IPS-11a (cell line): ENCODE results near the gene ALAS2.
"Not testable (repeated sequence)": the region's sequence is repeated elsewhere in the genome, so short reads cannot be mapped to it uniquely, and the experiment has no call there.

ENCODE experiments used
- H3K4me3 ChIP-seq: one replicate; pipeline ENCODE4 v1.5.1; 2013; ENCODE audit warnings: low read depth, low read length, control low read depth

ALAS2 gene, protein sequence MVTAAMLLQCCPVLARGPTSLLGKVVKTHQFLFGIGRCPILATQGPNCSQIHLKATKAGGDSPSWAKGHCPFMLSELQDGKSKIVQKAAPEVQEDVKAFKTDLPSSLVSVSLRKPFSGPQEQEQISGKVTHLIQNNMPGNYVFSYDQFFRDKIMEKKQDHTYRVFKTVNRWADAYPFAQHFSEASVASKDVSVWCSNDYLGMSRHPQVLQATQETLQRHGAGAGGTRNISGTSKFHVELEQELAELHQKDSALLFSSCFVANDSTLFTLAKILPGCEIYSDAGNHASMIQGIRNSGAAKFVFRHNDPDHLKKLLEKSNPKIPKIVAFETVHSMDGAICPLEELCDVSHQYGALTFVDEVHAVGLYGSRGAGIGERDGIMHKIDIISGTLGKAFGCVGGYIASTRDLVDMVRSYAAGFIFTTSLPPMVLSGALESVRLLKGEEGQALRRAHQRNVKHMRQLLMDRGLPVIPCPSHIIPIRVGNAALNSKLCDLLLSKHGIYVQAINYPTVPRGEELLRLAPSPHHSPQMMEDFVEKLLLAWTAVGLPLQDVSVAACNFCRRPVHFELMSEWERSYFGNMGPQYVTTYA

GRCh38 chrX:55030271-55031205 lies at the start of gene ALAS2:
Gene ALAS2, minus strand, starts transcription at chrX:55030977. Its CDS starts 4,977 bp downstream, at chrX:55026000.
- H3K4me3 ChIP-seq, result no peak within 1 kb of the TSS

- H3K4me3 ChIP-seq, result no peak within 1 kb of the TSS
These were observed 44.2 kb upstream of the ALAS2 start, which contains the start of gene PAGE2B for GRCh38 chrX:55074851-55075467. Gene PAGE2B, plus strand, starts transcription at chrX:55075030. Its CDS starts 1,012 bp downstream, at chrX:55076042.

DNA sequence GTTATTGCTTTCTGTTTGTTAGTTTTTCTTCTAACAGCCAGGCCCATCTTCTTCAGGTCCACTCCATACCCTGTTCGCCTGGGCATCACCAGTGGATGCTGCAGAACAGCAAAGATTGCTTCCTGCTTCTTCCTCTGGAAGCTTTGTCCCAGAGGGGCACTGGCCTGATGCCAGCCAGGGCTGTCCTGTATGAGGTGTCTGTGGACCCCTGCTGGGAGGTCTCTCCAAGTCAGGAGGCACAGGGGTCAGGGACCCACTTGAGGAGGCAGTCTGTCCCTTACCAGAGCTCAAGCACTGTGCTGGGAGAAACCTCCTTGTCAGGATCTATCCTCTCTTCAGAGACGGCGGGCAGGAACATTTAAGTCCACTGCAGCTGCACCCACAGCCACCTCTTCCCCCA lies 41.5 kb upstream of the ALAS2 start:
- no peak overlapping the region for H3K4me3 ChIP-seq

DNA sequence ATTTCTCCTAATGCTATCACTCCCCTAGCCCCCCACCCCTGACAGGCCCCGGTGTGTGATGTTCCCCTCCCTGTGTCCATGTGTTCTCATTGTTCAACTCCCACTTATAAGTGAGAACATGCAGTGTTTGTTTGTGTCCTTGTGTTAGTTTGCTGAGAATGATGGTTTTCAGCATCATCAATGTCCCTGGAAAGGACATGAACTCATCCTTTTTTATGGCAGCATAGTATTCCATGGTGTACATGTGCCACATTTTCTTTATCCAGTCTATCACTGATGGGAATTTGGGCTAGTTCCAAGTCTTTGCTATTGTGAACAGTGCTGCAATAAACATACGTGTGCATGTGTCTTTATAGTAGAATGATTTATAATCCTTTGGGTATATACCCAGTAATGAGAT lies 36.4 kb upstream of the ALAS2 start:
- H3K4me3 ChIP-seq, result not testable (repeated sequence)

GRCh38 chrX:55057675-55058249 lies 27.0 kb upstream of the ALAS2 start:
- no peak overlapping the region for H3K4me3 ChIP-seq

GRCh38 chrX:55056820-55057674 lies 26.3 kb upstream of the ALAS2 start:
- H3K4me3 ChIP-seq, result no peak overlapping the region

GRCh38 chrX:55050599-55050998 lies 19.8 kb upstream of the ALAS2 start:
- not testable (repeated sequence) for H3K4me3 ChIP-seq

DNA sequence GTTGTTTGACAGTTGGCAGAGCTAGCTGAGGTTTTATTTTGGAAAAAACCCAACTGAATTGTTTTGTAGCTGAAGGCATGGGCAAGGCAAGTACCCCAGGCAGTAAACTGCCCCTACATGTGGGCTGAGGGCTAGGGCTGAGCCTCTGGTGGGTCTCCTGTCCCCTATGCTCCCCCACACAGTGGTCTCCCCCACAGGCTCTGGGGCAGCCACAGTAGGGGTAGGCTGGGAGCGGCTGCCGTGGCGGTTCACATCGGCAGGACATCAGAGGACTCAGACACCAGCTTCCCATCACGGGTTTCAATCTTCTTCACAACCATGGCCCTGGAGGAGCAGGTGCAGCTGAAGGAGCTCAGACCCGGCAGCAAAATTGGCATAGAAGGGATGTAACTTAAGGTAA lies 10.7 kb upstream of the ALAS2 start:
- no peak overlapping the region for H3K4me3 ChIP-seq

DNA sequence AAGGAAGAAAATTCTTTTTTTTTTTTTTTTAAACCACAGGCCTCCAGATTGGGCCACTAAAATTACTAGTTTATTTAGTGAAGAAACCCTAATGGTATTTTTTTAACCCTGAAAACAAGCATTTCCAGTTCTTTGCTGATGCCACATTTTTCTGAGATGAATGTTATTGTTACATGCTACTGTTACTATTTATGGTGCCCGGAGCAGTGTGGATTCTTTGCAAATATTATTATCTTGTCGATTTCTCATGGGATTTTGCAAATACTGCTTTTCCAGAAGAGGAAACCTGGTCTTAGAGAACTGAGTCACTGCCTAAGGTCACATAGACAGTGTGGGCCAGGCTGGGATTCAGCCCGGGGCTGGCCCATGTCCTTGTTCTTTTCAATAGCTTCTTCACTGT lies 8.7 kb upstream of the ALAS2 start:
- H3K4me3 ChIP-seq, result no peak overlapping the region

DNA sequence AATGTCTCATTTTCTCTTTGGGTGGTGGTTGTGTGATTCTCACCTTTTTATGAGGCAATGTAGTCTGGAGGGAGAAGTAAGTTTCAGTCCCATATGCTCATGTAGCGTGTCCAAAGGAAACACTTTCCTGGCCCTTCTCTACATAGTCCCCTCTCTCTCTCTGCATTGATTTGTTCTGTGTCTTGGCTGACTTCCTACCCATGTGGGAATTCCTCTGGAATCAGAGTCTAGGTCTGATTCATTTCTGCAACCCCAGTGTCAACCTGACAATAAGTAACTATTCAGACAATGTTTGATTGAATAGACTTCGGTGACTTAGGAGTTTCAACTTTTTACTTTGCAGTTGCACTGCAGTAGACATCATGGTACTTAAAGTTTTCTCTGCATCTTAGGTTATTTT lies 2.7 kb upstream of the ALAS2 start:
- no peak overlapping the region for H3K4me3 ChIP-seq

- no peak overlapping the region for H3K4me3 ChIP-seq
These were observed 1.5 kb downstream of the ALAS2 start for GRCh38 chrX:55029291-55029690.

- H3K4me3 ChIP-seq, result no peak overlapping the region
These were observed 2.2 kb downstream of the ALAS2 start for GRCh38 chrX:55028611-55029010.

DNA sequence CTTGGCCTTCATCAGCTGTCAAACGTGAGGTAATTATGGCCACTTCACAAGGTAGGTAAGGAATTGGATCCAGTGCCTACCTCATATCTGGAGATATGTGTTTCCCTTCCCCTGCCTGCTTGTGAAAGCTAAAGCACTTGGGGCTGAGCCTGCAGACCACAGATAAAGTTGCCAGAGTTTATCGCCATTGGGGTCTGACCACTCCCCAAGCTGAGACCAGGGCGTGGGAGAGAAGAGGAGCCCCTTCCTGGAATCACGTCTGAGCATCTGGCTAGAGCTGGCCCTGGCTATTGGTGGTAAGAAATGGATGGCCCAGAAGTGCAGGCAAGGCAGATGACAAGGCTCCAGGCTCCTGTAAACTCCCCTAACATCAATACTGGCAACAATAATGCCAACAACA lies 2.7 kb downstream of the ALAS2 start:
- no peak overlapping the region for H3K4me3 ChIP-seq

DNA sequence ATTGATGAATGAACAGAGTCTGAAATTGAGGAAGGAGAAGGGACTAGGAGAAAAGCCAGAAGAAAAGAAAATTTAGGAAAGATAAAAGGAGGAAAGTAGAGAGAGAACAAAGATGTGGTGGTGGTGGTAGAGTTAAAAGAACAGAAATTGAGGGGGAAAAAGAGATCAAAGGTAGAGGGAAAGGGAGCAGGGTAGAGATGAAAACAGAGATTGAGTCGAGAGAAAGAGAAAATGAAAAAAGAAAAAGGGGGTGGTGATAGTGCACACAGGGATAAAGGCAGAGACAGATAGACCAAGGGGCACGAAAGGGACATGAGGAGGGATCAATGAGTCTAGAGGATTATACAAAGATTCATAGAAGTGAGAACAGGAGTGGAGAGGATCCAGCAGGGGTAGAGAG lies 3.9 kb downstream of the ALAS2 start:
- H3K4me3 ChIP-seq, result no peak overlapping the region

- no peak overlapping the region for H3K4me3 ChIP-seq
These were observed 4.6 kb downstream of the ALAS2 start for GRCh38 chrX:55026143-55026542.

DNA sequence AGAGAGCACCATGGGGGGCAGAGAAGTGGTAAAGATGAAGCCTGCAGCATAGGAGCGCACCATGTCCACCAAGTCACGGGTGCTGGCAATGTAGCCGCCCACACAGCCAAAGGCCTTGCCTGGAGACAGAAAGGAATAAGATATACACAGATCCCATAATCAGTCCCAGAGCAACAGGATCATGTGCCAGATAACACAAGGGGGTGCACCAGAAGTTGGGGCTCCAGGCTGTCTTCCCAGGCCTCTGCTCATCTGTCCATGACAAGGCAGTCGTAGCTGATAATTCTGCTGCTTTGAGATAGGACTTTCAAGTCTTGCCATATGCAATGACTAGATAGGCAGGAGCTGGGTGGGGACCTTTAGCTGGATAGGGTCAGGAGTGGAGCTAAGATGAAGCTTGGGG lies 15.9 kb downstream of the ALAS2 start:
- no peak overlapping the region for H3K4me3 ChIP-seq

- no peak overlapping the region for H3K4me3 ChIP-seq
These were observed 19.5 kb downstream of the ALAS2 start for GRCh38 chrX:55011294-55011693.

DNA sequence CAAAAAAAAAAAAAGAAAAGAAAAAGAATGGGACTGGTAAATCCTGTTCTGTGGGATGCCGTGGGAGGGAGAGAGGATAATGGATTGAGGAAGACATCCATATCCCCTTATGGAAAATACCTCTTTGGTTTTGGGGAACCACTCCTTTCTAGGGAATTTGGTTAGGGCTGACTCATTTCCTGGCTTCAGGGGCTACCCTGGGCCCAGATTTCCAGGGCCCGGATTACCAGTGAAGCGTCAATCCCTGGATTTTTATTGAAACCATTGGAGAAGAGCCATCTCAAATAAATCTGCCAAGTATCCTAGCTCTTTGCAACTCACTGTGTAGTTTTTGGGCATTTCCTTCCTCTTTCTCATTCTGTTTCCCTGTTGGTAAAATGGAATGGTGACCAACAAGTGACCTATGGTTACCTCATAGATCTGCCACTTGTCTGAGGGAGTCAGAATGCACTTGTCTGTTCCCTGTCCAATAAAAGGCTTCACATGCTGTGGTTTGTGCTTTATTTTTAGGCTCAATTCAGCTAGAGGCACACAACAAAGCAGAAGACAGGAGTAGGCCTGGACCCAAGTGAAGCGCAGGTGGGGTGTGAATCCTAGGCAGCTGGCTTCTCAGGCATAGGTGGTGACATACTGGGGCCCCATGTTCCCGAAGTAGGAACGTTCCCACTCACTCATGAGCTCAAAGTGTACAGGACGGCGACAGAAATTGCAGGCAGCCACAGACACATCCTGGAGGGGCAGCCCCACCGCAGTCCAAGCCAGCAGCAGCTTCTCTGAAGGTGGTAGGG lies 22.0 kb downstream of the ALAS2 start:
- no peak overlapping the region for H3K4me3 ChIP-seq

- H3K4me3 ChIP-seq, result no peak overlapping the region
These were observed 23.1 kb downstream of the ALAS2 start for GRCh38 chrX:55007656-55008055.
